Activated CD4-positive, alpha-beta memory T cell treated with anti-CD3 and anti-CD28 coated beads for 36 hours (primary cell): Measurements from ENCODE around the gene GLIS1. TPM values are rescaled to one million over a fixed set of nuclear protein-coding genes. Genes with fewer than 3 reads are reported as not detected.
"Not testable (repeated sequence)": the region's sequence is repeated elsewhere in the genome, so short reads cannot be mapped to it uniquely, and the experiment has no call there.

Experiments used
- CTCF ChIA-PET: fragments of 350-600 bp; sonication (Branson Sonifier 250); formaldehyde crosslinking; loops from one replicate; lab custom pipeline; 2021; ENCODE audit warnings: antibody characterized with exemption, inconsistent platforms; lab: Charles Lee
- POLR2A ChIA-PET: fragments of 350-600 bp; sonication (Branson Sonifier 250); formaldehyde crosslinking; loops from one replicate; lab custom pipeline; 2021; ENCODE audit warnings: antibody characterized with exemption; lab: Charles Lee
- DNase-seq: peaks from one replicate; pipeline ENCODE4 v3.0.0-alpha.2; 2020
- H3K27ac Mint-ChIP-seq: one replicate; pipeline ENCODE4 v1.8.0; 2021; ENCODE audit warnings: mixed read lengths
- H3K27me3 Mint-ChIP-seq: one replicate; pipeline ENCODE4 v1.8.0; 2021; ENCODE audit warnings: mixed read lengths
- H3K36me3 Mint-ChIP-seq: one replicate; pipeline ENCODE4 v1.8.0; 2021; ENCODE audit warnings: mixed read lengths
- H3K4me1 Mint-ChIP-seq: one replicate; pipeline ENCODE4 v1.8.0; 2021; ENCODE audit warnings: low read depth, mixed read lengths
- H3K4me3 Mint-ChIP-seq: one replicate; pipeline ENCODE4 v1.8.0; 2021; ENCODE audit warnings: mild to moderate bottlenecking, mixed read lengths
- H3K9me3 Mint-ChIP-seq: one replicate; pipeline ENCODE4 v1.8.0; 2021; ENCODE audit warnings: mixed read lengths
- intact Hi-C: fragments of 100-400 bp; cut with micrococcal nuclease; formaldehyde crosslinking; loops from one replicate; pipeline ENCODE4 v1.15.1; 2023
- total RNA-seq, 2 experiments: library from RNA; stranded (reverse); gene quantifications; one replicate each; pipeline ENCODE4 v1.2.3, GENCODE V29; 2021

Gene GLIS1
- total RNA-seq, 2 experiments from 2014 or later: not detected

GRCh38 chr1:53562291-53562980, 176.5 kb downstream of the GLIS1 start:
- peaks cover 18% of the 10 kb centered on the region for H3K27me3 Mint-ChIP-seq
- no peaks in the 10 kb centered on the region for H3K9me3 Mint-ChIP-seq
- H3K36me3 Mint-ChIP-seq: no peaks in the 10 kb centered on the region
- H3K4me1 Mint-ChIP-seq: peaks cover 12% of the 10 kb centered on the region
- peak; percentile 70 for DNase-seq
- peak overlapping the region; percentile 11 for H3K27ac Mint-ChIP-seq
- intact Hi-C loops: no loop called here
- ChIA-PET POLR2A (no interaction called here), CTCF (interaction anchor here (1.0 kb wide), 1 partner anchor 9 kb away, joined by 4 read pairs; no protein-coding TSS in a partner anchor)
- H3K4me3 Mint-ChIP-seq: no peak overlapping the region

DNA sequence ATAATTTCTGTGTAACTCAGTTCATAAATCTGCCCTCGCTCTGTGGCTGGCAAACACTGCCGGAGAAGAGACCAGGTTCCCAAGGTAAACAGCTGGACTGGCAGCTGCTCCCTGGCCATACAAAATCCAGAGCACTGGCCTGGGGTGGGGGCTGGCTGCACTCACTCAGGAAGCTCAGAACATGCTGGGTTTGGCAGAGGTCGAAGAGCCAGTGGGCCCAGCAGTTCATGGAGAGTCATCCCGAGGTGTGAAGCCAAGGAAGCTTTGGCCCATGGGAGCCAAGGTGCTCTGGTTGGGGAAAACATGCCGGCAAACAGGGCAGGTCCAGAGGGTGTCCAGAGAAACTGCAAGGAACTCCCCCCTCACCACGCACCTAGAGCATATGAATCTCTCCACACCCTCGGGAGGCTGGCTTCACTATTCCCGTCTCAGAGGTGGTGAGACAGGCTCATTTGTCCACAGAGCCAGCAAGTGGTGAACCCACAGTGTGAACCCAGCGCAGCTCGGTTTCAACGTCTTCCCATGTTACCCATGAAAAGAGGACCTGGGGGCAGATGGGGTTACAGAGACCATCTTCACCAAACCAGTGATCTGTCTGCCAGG, 177.4 kb downstream of the GLIS1 start:
- no peaks in the 10 kb centered on the region for H3K36me3 Mint-ChIP-seq
- DNase-seq: peak; percentile 5
- H3K4me1 Mint-ChIP-seq: peaks cover 12% of the 10 kb centered on the region
- ChIA-PET CTCF (interaction anchor here (1.0 kb wide), 1 partner anchor 8 kb away, joined by 4 read pairs; no protein-coding TSS in a partner anchor), POLR2A (no interaction called here)
- peaks cover 18% of the 10 kb centered on the region for H3K27me3 Mint-ChIP-seq
- H3K27ac Mint-ChIP-seq: no peak overlapping the region
- intact Hi-C loops: no loop called here
- H3K9me3 Mint-ChIP-seq: no peaks in the 10 kb centered on the region
- H3K4me3 Mint-ChIP-seq: no peak overlapping the region

GRCh38 chr1:53560581-53561502, 178.1 kb downstream of the GLIS1 start:
- Mint-ChIP-seq H3K9me3 (no peaks in the 10 kb centered on the region), H3K4me1 (peaks cover 12% of the 10 kb centered on the region), H3K36me3 (no peaks in the 10 kb centered on the region), H3K27me3 (peaks cover 18% of the 10 kb centered on the region), H3K27ac (no peak overlapping the region), H3K4me3 (no peak overlapping the region)
- DNase-seq: peak; percentile 2
- intact Hi-C loops: no loop called here
- POLR2A ChIA-PET: no interaction called here
- CTCF ChIA-PET: no interaction called here

DNA sequence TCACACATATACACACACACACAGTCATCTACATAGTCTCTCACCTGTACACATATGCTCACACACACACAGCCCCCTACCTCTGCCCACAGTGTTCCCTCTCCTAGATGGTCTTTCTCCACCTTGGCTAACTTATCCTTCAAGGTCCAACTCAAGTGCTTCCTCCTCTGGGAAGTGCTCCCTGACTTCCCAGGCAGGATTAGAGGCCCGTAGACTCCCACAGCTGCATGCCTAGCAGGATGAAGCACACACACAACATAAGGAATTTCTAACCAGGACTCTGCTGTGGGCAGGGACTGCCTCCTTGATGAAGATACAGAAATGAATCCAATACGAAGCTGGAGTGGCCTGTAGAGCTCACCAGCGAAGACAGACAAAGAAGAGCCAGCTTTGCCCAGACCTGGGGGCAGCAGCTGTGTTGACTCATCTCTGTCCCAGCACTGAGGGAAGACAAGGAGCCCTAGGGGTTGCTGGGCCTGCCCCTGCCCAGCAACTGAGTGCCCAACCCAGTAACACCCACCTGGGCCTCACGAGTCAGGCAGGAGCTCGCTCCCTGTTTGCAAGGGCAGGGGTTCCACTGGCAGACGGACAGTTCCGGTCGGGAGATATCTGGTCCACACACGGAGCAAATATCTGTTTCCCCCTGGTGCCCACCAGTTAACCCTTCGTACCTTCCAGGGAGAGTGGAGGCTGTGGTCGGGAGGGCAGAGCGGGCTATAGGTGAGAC, 178.9 kb downstream of the GLIS1 start:
- ChIA-PET CTCF (no interaction called here), POLR2A (no interaction called here)
- peak; percentile 3 for DNase-seq
- Mint-ChIP-seq H3K36me3 (no peaks in the 10 kb centered on the region), H3K27ac (no peak overlapping the region), H3K4me3 (no peak overlapping the region), H3K9me3 (no peaks in the 10 kb centered on the region), H3K27me3 (peaks cover 18% of the 10 kb centered on the region), H3K4me1 (peaks cover 12% of the 10 kb centered on the region)
- intact Hi-C loops: no loop called here

GRCh38 chr1:53559391-53559815, 179.6 kb downstream of the GLIS1 start:
- ChIA-PET CTCF (no interaction called here), POLR2A (no interaction called here)
- intact Hi-C loops: no loop called here
- no peak overlapping the region for H3K4me3 Mint-ChIP-seq
- peak; percentile 4 for DNase-seq
- H3K27me3 Mint-ChIP-seq: peaks cover 18% of the 10 kb centered on the region
- H3K27ac Mint-ChIP-seq: no peak overlapping the region
- peaks cover 12% of the 10 kb centered on the region for H3K4me1 Mint-ChIP-seq
- H3K9me3 Mint-ChIP-seq: no peaks in the 10 kb centered on the region
- H3K36me3 Mint-ChIP-seq: no peaks in the 10 kb centered on the region

GRCh38 chr1:53558739-53559315, 180.1 kb downstream of the GLIS1 start:
- ChIA-PET CTCF (no interaction called here), POLR2A (no interaction called here)

GRCh38 chr1:53557830-53558738, 180.9 kb downstream of the GLIS1 start:
- H3K36me3 Mint-ChIP-seq: no peaks in the 10 kb centered on the region
- peaks cover 13% of the 10 kb centered on the region for H3K27me3 Mint-ChIP-seq
- H3K27ac Mint-ChIP-seq: no peak overlapping the region
- H3K9me3 Mint-ChIP-seq: no peaks in the 10 kb centered on the region
- intact Hi-C loops: no loop called here
- H3K4me1 Mint-ChIP-seq: peaks cover 12% of the 10 kb centered on the region
- CTCF ChIA-PET: no interaction called here
- POLR2A ChIA-PET: no interaction called here
- H3K4me3 Mint-ChIP-seq: no peak overlapping the region
- DNase-seq: peak; percentile 3

More at GRCh38 chr1:53558739-53559315, 180.1 kb downstream of the GLIS1 start:
- Mint-ChIP-seq H3K36me3 (no peaks in the 10 kb centered on the region), H3K27me3 (peaks cover 15% of the 10 kb centered on the region), H3K9me3 (no peaks in the 10 kb centered on the region), H3K27ac (no peak overlapping the region), H3K4me1 (peaks cover 12% of the 10 kb centered on the region), H3K4me3 (no peak overlapping the region)
- intact Hi-C loops: no loop called here
- DNase-seq: peak; percentile 5

DNA sequence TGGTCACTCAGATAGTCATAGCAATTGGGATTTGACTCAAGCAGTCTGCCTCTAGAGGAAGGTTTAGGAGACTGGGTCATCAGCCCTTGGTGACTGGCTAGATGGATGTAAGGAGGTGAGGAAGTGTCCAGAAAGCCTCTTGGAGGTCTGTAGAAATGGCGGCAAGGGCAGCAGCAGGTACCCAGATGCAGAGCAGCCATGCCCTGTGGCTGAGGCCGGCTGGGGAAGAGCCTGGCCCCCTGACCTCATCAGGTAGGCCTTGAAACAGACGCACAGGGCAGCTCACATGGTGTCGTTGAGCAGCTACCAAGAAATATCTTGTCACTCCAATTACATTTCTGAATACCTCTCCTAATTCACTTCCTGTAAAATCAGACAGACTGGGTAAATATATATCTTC, 181.6 kb downstream of the GLIS1 start:
- intact Hi-C loops: no loop called here
- H3K4me3 Mint-ChIP-seq: no peak overlapping the region
- ChIA-PET CTCF (no interaction called here), POLR2A (no interaction called here)
- no peak for DNase-seq
- no peaks in the 10 kb centered on the region for H3K36me3 Mint-ChIP-seq
- no peaks in the 10 kb centered on the region for H3K9me3 Mint-ChIP-seq
- no peak overlapping the region for H3K27ac Mint-ChIP-seq
- peaks cover 7% of the 10 kb centered on the region for H3K4me1 Mint-ChIP-seq
- H3K27me3 Mint-ChIP-seq: peaks cover 8% of the 10 kb centered on the region

DNA sequence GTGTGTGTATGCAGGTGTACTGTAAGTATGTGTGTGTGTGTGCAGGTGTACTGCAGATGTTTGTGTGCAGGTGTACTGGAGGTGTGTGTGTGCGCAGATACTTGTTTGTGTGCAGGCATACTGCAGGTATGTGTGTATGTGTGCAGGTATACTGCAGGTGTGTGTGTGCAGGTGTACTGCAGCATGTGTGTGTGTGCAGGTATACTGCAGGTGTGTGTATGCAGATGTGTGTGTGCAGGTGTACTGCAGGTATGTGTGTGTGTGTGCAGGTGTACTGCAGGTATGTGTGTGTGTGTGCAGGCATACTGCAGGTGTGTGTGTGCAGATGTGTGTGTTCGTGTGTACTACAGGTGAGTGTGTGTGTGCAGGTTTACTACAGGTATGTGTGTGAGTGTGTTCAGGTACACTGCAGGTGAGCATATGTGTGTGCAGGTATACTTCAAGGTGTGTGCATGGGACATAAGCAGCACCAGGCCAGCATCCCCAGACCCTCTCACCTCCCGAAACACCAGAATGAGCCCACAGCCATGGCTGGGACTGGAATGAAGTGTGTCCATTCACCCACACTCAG, 182.2 kb downstream of the GLIS1 start:
- peaks cover under 1% of the 10 kb centered on the region for H3K4me1 Mint-ChIP-seq
- H3K9me3 Mint-ChIP-seq: no peaks in the 10 kb centered on the region
- H3K4me3 Mint-ChIP-seq: no peak overlapping the region
- POLR2A ChIA-PET: no interaction called here
- peak; percentile 1 for DNase-seq
- no peaks in the 10 kb centered on the region for H3K36me3 Mint-ChIP-seq
- H3K27ac Mint-ChIP-seq: no peak overlapping the region
- CTCF ChIA-PET: no interaction called here
- intact Hi-C loops: no loop called here
- peaks cover 1% of the 10 kb centered on the region for H3K27me3 Mint-ChIP-seq

- H3K36me3 Mint-ChIP-seq, H3K27me3 Mint-ChIP-seq, H3K27ac Mint-ChIP-seq, H3K4me3 Mint-ChIP-seq, POLR2A ChIA-PET, intact Hi-C loops, H3K4me1 Mint-ChIP-seq, H3K9me3 Mint-ChIP-seq, CTCF ChIA-PET: not testable (repeated sequence)
- peak; percentile 3 for DNase-seq
Measured at GRCh38 chr1:53555620-53556326, 183.2 kb downstream of the GLIS1 start.
